Measurements from ENCODE around the gene SOS2. TPM values are rescaled to one million over a fixed set of nuclear protein-coding genes. Genes with fewer than 3 reads are reported as not detected.

Gene SOS2
- total and polyA plus RNA-seq, 7 donors: 19.4 to 55.1 (median 45.0) TPM

- Histone ChIP-seq H3K4me1 (peaks cover 52% of the 10 kb centered on the region), H3K9me3 (no peaks in the 10 kb centered on the region), H3K27me3 (ENCODE audit: insufficient read depth in 3 of 3, low read length in 2 of 3) (no peaks in the 10 kb centered on the region), H3K4me3 (peak overlapping the region; percentile 89), H3K27ac (peak overlapping the region; percentile 98), H3K36me3 (ENCODE audit: insufficient read depth in 1 of 2, low read depth in 1 of 2) (no peaks in the 10 kb centered on the region)
- no peak for TF ChIP-seq CTCF (IDR thresholded peaks at IDR 0.05)
- ATAC-seq (peak; percentile 29 to 49 (median 32)), DNase-seq (peak; percentile 55 to 81)
- WGBS, 3 donors: 0% methylated on average over 29 to 64 of the region's 64 CpGs
- intact Hi-C loops (cut with DNase I): no loop called here
Measured at GRCh38 chr14:50230701-50231474, 490 bp downstream of the SOS2 start.

- intact Hi-C loops (cut with DNase I): no loop called here
- DNase-seq (no peak), ATAC-seq (no peak)
- H3K9me3 ChIP-seq: no peaks in the 10 kb centered on the region
- no peaks in the 10 kb centered on the region for H3K27me3 ChIP-seq (ENCODE audit: insufficient read depth in 3 of 3, low read length in 2 of 3)
- H3K27ac ChIP-seq: peak overlapping the region; percentile 98
- peak overlapping the region; percentile 89 for H3K4me3 ChIP-seq
- peaks cover 57% of the 10 kb centered on the region for H3K4me1 ChIP-seq
- no peak for TF ChIP-seq CTCF (IDR thresholded peaks at IDR 0.05)
- WGBS, 3 donors: 1 to 6% (median 2%) methylated on average over 6 of the region's 6 CpGs
- no peaks in the 10 kb centered on the region for H3K36me3 ChIP-seq (ENCODE audit: insufficient read depth in 1 of 2, low read depth in 1 of 2)
Measured at GRCh38 chr14:50230401-50230700, 1.0 kb downstream of the SOS2 start.

- Histone ChIP-seq H3K27me3 (ENCODE audit: insufficient read depth in 3 of 3, low read length in 2 of 3) (no peaks in the 10 kb centered on the region), H3K4me1 (peaks cover 63% of the 10 kb centered on the region), H3K4me3 (peak overlapping the region; percentile 89), H3K27ac (peak overlapping the region; percentile 98), H3K9me3 (no peaks in the 10 kb centered on the region), H3K36me3 (ENCODE audit: insufficient read depth in 1 of 2, low read depth in 1 of 2) (no peaks in the 10 kb centered on the region)
- intact Hi-C loops (cut with DNase I): loop anchor here in 1 of 2 donors (10.0 kb wide), 1 partner anchor 365 kb away; no protein-coding TSS in a partner anchor
- TF ChIP-seq CTCF (IDR thresholded peaks at IDR 0.05): no peak
- DNase-seq: no peak
- no peak for ATAC-seq
- WGBS, 3 donors: 19 to 36% (median 27%) methylated on average over 2 of the region's 2 CpGs
Measured at GRCh38 chr14:50229681-50230080, 1.7 kb downstream of the SOS2 start.

GRCh38 chr14:50228313-50228712, 3.1 kb downstream of the SOS2 start:
- WGBS, 3 donors: 93 to 100% (median 100%) methylated on average over 2 of the region's 2 CpGs
- Histone ChIP-seq H3K9me3 (no peaks in the 10 kb centered on the region), H3K36me3 (ENCODE audit: insufficient read depth in 1 of 2, low read depth in 1 of 2) (no peaks in the 10 kb centered on the region), H3K27ac (no peak overlapping the region), H3K4me1 (peaks cover 63% of the 10 kb centered on the region), H3K27me3 (ENCODE audit: insufficient read depth in 3 of 3, low read length in 2 of 3) (no peaks in the 10 kb centered on the region), H3K4me3 (peak overlapping the region; percentile 89)
- DNase-seq (no peak), ATAC-seq (no peak)
- intact Hi-C loops (cut with DNase I): loop anchor here in 1 of 2 donors (10.0 kb wide), 1 partner anchor 364 kb away; no protein-coding TSS in a partner anchor
- TF ChIP-seq CTCF (IDR thresholded peaks at IDR 0.05): no peak

GRCh38 chr14:50225974-50226297, 5.4 kb downstream of the SOS2 start:
- Histone ChIP-seq H3K9me3 (no peaks in the 10 kb centered on the region), H3K36me3 (ENCODE audit: insufficient read depth in 1 of 2, low read depth in 1 of 2) (no peaks in the 10 kb centered on the region), H3K4me1 (peaks cover 73% of the 10 kb centered on the region), H3K4me3 (peak overlapping the region; percentile 17), H3K27me3 (ENCODE audit: insufficient read depth in 3 of 3, low read length in 2 of 3) (no peaks in the 10 kb centered on the region), H3K27ac (peak overlapping the region; percentile 64)
- 25 to 40% (median 35%) methylated on average over 5 of the region's 5 CpGs for WGBS, 3 donors
- intact Hi-C loops (cut with DNase I): loop anchor here in 1 of 2 donors (10.0 kb wide), 1 partner anchor 361 kb away; no protein-coding TSS in a partner anchor
- no peak for ATAC-seq
- TF ChIP-seq CTCF (IDR thresholded peaks at IDR 0.05): no peak
- no peak for DNase-seq

Measured in psoas muscle (tissue), 8 donors.